PC-3 (cell line): Measurements from ENCODE around the gene LRP2.

ENCODE experiments used
- CTCF ChIP-seq: fragments of 300-600 bp; sonication (generic); conservative IDR thresholded peaks from 2 replicates; pipeline ENCODE4 v1.5.1; 2017; ENCODE audit warnings: antibody characterized with exemption, low read depth, mild to moderate bottlenecking, low read length
- EZH2 ChIP-seq: fragments of 300-600 bp; sonication (generic); IDR thresholded peaks from one replicate; pipeline ENCODE4 v1.6.1; 2017; ENCODE audit warnings: antibody characterized with exemption, mild to moderate bottlenecking, low read length; ENCODE audit not compliant: unreplicated experiment
- EZH2phosphoT487 ChIP-seq: fragments of 300-600 bp; sonication (generic); IDR thresholded peaks from 2 replicates; pipeline ENCODE4 v1.6.1; 2018; ENCODE audit warnings: mild to moderate bottlenecking, antibody characterized with exemption, low read length, borderline replicate concordance

GRCh38 chr2:169165791-169166190 is 196.5 kb downstream of the LRP2 start:
- TF ChIP-seq CTCF: no peak
- TF ChIP-seq EZH2phosphoT487: no peak
- TF ChIP-seq EZH2: no peak
